DMS53 (cell line): Measurements from ENCODE around the gene ANGEL2.
"Not testable (repeated sequence)": the region's sequence is repeated elsewhere in the genome, so short reads cannot be mapped to it uniquely, and the experiment has no call there.

Experiments used
- DNase-seq: peaks from one replicate; lab custom pipeline; 2025; lab: John Stamatoyannopoulos, UW

The ANGEL2 gene

DNA sequence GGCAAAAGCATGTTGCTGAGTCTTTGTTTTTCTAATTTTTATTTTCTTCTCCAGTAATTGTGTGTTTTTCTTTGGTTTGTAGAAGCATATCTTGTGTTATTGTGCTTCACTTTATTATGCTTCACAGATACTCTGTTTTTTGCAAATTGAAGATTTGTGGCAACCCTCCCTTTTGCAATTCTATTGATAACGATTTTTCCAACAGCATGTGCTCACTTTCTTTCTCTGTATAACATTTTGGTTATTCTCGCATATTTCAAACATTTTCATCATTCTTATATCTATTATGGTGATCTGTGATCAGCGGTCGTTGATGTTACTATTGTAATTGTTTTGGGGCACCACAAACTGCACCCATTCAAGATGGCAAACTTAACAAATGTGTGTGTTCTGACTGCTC is 3.8 kb upstream of the ANGEL2 start:
- no peak for DNase-seq

DNA sequence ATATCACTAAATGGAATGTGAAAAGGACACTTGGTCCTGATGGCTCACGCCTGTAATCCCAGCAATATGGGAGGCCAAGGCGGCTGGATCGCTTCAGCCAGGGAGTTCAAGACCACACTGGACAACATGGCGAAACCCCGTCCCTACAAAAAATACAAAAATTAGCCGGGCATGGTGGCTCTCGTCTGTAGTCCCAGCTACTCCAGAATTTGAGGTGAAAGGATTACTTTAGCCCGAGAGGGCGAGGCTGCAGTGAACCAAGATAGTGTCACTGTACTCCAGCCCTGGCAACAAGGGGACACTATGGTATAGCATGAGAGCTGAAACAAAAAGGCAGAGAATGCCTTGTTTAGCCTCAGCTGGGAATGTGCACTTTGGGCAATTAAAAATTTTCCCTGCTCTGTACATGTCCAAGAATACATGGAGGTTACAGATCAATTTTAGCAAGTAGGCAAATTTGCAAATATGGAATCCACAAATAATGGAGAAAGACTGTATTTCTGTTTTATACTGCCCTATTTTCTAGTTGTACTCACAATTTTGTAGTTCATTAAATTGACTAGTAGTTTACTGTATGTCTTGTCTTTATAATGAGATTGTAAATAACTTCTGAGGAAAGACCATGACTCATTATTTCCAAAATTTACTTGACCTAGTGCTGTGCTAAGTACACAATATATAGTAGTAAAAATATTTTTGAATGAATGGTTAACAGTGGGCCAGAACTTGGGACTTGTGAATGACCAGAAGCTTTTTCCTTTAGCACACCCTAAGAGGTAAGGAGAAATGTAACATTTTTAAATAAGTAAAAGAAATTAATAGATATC is 2.0 kb upstream of the ANGEL2 start:
- DNase-seq, result no peak

GRCh38 chr1:213014642-213015041 is 1.0 kb downstream of the ANGEL2 start:
- no peak for DNase-seq

- DNase-seq, result no peak
These were observed 7.1 kb downstream of the ANGEL2 start for GRCh38 chr1:213008564-213008963.

DNA sequence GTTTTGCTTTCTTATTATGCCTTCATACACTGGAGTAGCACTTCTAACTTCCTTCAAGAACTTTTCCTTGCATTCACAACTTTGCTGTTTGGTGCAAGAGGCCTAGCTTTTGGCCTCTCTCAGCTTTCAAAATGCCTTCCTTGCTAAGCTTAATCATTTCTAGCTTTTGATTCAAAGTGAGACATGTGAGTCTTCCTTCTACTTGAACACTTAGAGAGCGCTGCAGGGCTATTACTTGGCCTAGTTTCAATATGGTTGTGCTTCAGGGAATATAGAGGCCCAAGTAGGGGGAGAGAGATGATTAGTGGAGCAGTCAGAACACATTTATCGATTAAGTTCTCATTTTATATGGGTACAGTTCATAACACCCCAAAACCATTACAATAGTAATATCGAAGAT is 12.4 kb downstream of the ANGEL2 start:
- DNase-seq, result no peak

GRCh38 chr1:212994926-212995325 is 20.7 kb downstream of the ANGEL2 start:
- no peak for DNase-seq

- not testable (repeated sequence) for DNase-seq
These were observed 21.7 kb downstream of the ANGEL2 start for GRCh38 chr1:212993960-212994359.

GRCh38 chr1:212990276-212990675 is 25.4 kb downstream of the ANGEL2 start:
- no peak for DNase-seq

DNA sequence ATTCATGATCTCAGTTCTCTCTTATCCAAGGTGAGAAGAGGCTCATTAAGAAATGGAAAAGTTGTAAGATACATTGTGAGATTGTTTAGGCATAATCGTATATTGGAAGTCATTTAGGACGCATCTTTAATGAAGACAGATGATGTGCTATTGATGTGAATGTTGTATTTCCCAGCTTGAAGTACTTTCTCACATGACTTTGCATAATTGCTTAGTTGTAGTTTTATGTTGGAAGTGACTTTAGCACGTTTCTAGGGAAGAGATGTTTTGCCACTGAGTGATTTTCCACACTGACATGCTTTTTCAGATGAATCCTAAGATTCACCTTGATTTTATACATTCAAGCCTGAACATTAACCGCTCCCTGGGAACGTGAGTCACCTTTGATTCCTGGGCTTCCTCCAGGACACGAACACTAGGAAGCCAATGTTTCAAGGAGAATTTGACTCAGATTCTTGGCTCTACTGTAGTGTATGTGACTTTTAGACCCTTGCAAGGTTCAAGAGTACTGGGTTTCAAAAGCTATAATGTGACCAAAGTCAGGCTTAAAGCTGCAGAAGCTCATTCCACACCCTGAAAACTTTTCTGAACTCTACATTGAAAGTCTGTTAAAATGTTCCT is 27.9 kb downstream of the ANGEL2 start:
- DNase-seq, result no peak

DNA sequence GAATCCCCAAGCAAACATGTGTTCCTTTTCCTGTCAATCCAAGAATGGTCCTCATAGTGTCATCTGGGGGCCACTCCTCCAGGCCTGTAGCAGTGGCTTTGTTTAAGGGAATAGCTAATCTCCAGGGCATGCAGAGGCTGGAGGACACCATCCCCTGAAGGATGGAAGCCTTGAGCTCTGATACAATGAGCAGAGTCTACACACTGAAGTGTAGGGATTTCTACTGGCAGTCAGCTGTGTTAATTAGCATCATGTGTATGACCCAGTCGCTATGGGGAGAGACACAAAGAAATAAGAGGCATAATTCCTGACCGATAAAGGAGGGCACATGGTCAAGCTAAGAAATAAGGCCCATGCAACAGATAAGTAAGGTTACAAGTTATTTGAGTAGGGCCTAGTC is 29.1 kb downstream of the ANGEL2 start:
- no peak for DNase-seq

- no peak for DNase-seq
These were observed 31.0 kb downstream of the ANGEL2 start for GRCh38 chr1:212984522-212985291.

DNA sequence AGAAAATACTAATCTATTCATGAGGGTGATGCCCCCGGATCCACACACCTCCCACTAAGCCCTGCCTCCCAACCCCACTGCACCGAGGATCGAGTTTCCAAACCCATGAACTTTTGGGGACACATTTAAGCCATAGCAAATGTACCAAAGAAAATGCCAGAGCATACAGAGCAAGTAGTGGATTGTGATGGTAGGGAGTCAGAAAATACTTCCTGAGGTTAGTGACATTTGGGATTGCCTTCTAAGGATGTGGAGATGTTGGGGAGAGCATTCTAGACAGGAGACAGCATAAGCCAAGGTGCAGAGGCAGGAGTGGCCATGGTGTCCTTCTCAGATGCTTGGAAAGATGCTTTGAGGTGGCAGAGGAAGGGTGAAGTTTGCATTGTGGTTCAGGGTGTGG is 32.2 kb downstream of the ANGEL2 start:
- DNase-seq, result no peak

GRCh38 chr1:212982430-212983152 is 33.1 kb downstream of the ANGEL2 start:
- DNase-seq, result peak; percentile 51

DNA sequence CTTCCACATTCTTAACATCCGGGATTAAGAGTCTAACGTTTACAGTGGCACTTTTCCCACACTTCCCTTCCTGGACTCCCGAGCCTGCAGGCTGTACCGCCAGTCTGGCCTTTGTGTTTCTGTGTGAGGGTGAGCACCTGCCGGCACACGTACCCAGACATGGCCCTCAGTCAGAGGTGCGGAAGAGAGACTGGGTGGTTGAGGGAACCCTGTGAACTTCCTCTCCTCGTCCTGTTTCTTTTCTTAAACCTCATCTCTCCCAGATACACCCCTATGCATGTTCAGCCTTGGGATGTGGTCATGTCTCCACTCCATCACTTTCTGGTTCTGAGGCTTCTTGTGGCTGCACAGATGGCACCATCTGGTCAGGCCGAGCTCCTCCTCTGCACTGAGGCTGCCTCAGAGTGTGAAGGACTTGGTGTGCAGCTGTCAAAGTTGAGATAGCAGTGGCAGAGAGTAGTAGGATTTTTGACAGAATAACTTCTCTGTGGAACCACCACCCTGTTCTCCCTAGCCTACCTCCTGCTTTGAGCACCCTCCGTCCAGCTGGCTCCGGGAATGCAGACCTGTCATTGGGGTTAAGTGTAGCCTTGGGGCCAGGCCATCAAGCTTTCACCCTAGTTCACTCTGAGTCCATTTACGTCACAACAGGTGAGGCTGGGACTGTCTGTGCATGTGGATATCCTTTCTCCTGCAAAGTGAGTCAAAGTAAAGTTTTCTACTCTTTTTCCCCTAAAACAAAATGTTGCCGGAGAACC is 33.9 kb downstream of the ANGEL2 start:
- DNase-seq, result peak; percentile 86

DNA sequence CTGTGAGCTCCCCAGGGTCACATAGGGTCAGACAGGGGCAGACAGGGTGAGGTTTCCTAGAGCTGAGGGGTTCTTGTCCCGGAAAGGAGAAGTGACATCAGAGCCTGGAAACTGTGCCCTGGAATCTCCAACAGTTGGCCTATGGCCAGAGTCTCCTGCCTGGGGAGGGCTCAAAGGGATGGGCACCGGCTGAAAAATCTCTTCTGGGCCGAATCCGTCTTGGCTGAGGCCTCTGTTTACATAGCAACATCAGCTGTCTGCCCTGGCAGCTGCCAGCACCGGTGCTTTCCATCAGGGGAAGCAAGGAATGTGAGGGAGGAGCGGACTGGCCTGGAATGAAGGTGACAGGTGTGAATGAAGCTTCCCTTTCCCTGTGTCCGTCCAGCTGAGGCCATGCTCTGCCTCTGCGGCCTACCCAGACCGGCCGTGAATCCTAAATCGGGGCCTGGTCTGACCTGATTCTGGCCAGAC is 34.6 kb downstream of the ANGEL2 start:
- DNase-seq, result peak; percentile 97

DNA sequence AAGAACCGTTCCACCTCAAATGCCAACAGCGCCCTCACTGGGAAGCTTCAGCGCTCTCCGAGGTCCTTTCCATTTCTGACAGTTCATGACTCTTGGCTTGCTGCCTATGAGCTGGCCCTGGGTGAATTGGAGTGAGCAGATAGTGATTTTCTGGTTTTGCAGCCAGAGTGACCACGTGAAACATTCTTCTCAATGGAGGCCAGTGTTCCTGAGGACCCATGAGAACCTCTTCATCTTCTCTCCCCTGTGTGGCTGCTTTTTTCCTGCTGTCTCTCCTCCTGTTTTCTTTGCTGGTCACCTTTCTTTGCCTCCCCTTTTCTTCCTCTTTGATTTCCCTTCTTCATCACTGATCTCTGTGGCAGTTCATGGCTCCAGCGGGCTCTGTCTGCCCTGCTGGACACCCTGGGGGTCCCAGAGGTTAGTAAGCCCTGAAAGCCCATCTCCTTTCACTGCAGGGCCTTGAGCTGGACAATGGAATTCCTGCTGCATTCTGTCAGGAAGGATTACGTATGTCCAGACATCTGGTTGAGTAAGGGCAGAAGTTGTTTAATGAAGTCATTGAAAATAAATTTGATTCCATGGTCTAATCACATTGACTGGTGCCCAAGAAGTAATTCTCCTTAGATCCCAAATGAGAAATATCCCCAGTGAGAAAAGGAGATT is 35.4 kb downstream of the ANGEL2 start:
- DNase-seq, result peak; percentile 22

DNA sequence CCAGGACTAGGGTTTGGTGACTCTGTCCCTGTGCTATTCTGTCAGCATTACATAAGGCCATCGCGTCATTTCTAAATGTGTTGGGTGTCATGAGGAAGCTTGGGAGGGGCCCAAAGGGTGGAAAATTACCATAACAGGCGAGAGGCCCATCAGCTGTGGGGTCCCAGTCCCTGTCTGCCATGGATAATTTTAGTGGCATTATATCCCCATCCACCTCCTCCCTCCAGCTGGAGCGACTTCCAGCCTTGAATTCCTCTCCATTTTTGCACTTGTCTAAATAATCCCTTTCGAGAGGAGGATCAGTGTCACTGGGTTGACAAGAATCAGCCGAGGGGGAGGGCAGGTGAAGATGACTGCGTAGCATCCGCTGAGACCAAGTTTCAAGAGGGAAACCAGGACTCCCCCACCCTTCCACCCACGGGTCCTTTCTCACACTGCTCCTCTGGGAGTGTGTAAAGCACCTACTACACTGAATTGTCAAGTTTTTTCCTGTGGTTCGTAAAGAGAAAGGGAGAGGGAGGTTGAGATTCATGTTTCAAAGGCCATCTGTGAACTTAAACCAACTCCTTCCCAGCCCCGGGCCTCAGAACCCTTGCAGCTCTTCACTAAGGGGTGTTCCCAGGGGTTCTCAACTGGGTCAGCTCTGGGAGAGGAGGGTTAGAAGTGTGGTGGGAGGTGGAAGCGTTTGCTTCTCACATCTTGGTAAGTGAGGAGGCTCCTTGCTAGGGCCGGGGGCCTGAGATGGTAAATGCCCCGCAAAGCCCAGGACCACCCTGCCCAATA is 36.1 kb downstream of the ANGEL2 start:
- DNase-seq, result no peak

DNA sequence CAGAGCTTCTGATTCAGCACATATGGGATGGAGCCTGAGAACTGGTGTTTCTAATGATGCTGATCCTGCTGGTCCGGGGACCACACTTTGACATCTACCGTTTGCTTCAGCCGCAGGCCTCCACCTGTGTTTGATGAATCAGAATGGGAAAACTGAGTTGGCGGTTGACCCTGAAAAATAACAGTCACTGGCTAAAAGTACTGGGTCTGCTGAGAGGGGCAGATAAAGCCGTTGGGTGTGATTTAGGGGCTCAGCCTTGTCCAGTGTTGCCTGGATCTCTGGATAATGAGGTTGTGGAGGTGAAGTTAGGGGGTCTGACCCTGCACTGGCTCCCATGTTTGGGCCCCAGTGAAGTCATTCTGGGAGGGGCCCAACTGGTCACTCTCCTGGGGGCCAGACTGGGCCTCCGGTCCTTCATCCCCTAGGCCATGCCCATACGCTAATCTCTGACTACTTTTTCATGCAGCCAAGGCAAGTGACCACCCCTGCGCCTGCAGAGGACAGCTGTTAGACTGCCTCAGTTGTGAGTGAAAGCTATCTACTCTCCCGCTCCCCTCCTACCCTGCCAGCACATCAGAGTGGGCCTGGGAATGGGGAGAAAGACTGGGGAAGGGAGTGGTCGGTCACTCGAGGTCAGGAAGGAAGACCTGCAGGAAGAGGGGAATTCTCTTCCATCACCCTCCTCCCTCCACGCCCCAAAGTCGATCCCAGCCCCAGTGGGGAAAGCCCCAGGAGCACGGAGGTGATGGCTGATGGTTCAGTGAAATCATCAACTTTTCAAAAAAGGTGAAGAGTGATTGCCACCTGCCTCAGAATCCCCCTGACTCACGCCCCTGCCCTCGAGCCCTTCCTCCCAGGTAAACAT is 37.7 kb downstream of the ANGEL2 start:
- DNase-seq, result no peak

DNA sequence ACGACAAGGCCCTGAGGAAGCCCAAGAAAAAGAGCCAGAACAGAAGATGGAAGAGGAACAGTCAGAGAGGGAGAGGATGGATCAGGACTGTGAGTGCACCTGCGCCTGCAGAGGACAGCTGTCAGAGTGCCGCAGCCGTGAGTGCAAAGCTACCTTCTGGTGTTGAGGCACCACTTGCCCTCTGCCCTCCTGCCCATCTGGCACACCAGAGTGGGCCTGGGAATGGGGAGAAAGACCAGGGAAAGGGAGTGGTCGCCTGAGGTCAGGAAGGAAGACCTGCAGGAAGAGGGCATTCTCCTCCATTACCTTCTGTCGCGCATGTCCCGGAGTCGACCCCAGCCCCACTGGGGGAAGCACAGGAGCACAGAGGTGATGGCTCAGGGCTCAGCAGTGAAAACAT is 39.1 kb downstream of the ANGEL2 start:
- no peak for DNase-seq
